IMR-90 (cell line): ENCODE results near the gene GALK1. TPM values are rescaled to one million over a fixed set of nuclear protein-coding genes. Genes with fewer than 3 reads are reported as not detected.

Experiments used
- ATAC-seq: fragments of 200-7000 bp; cut with Tn5 transposase; 2 replicates; pipeline ENCODE4 v1.9.1; 2020; ENCODE audit warnings: low read depth, mild to moderate bottlenecking, moderate library complexity
- BruUV-seq: library from RNA; stranded (reverse); fragments of 400-500 nt; replicated peaks from 2 replicates; lab custom pipeline; 2021; lab: Mats Ljungman, UMichigan
- CTCF ChIA-PET: fragments of 300-600 bp; formaldehyde crosslinking; extraction: SDS; loops from one replicate; lab custom pipeline; 2021; ENCODE audit warnings: antibody characterized with exemption; lab: Yijun Ruan, JAX
- POLR2A ChIA-PET: fragments of 300-600 bp; sonication (Branson Sonifier 250); formaldehyde crosslinking; loops from one replicate; lab custom pipeline; 2022; ENCODE audit warnings: antibody characterized with exemption; ENCODE audit not compliant: unreplicated experiment; lab: Charles Lee
- DNase-seq: peaks from one replicate; pipeline ENCODE4 v3.0.0; 2013
- H2AFZ ChIP-seq: replicated peaks from 2 replicates; pipeline ENCODE3; 2013; ENCODE audit warnings: low read length, mild to moderate bottlenecking; ENCODE audit not compliant: poor library complexity
- H2AK5ac ChIP-seq: 2 replicates; pipeline ENCODE4 v1.6.1; 2013; ENCODE audit warnings: low read depth, low read length, inconsistent platforms
- H2AK9ac ChIP-seq: replicated peaks from 2 replicates; pipeline ENCODE3; 2013; ENCODE audit warnings: mild to moderate bottlenecking, low read depth, low read length, moderate library complexity; ENCODE audit not compliant: poor library complexity
- H2BK120ac ChIP-seq: 2 replicates; pipeline ENCODE4 v1.6.1; 2013; ENCODE audit warnings: low read depth, low read length, inconsistent platforms
- H2BK15ac ChIP-seq: 3 replicates; pipeline ENCODE4 v1.6.1; 2013; ENCODE audit warnings: low read depth, low read length, inconsistent platforms
- H2BK20ac ChIP-seq: 2 replicates; pipeline ENCODE4 v1.6.1; 2013; ENCODE audit warnings: low read depth, mild to moderate bottlenecking, inconsistent platforms, low read length, moderate library complexity
- H2BK5ac ChIP-seq: 2 replicates; pipeline ENCODE4 v1.6.1; 2013; ENCODE audit warnings: mild to moderate bottlenecking, low read depth, low read length, inconsistent platforms; ENCODE audit not compliant: poor library complexity, severe bottlenecking
- H3K14ac ChIP-seq: replicated peaks from 2 replicates; pipeline ENCODE4 v1.6.1; 2013; ENCODE audit warnings: low read depth, low read length, inconsistent platforms
- H3K18ac ChIP-seq: 2 replicates; pipeline ENCODE4 v1.6.1; 2013; ENCODE audit warnings: low read depth, low read length, control low read depth
- H3K23ac ChIP-seq: 2 replicates; pipeline ENCODE4 v1.6.1; 2013; ENCODE audit warnings: low read depth, low read length, inconsistent platforms
- H3K27ac ChIP-seq: 2 replicates; pipeline ENCODE4 v1.5.1; 2013; ENCODE audit warnings: mild to moderate bottlenecking, control low read depth, low read length; ENCODE audit not compliant: insufficient read depth
- H3K27me3 ChIP-seq: 2 replicates; pipeline ENCODE4 v1.6.1; 2013; ENCODE audit warnings: low read length; ENCODE audit not compliant: control insufficient read depth, insufficient read depth
- H3K36me3 ChIP-seq: 2 replicates; pipeline ENCODE4 v1.6.1; 2013; ENCODE audit warnings: low read length, mixed read lengths; ENCODE audit not compliant: control insufficient read depth, insufficient read depth
- H3K4ac ChIP-seq: 2 replicates; pipeline ENCODE4 v1.6.1; 2013; ENCODE audit warnings: low read depth, low read length, inconsistent platforms
- H3K4me1 ChIP-seq: 2 replicates; pipeline ENCODE4 v1.6.1; 2013; ENCODE audit warnings: low read length, mixed read lengths; ENCODE audit not compliant: control insufficient read depth, insufficient read depth
- H3K4me2 ChIP-seq: 2 replicates; pipeline ENCODE4 v1.6.1; 2013; ENCODE audit warnings: low read depth, mild to moderate bottlenecking, control low read depth, low read length, moderate library complexity
- H3K4me3 ChIP-seq: 2 replicates; pipeline ENCODE4 v1.5.1; 2013; ENCODE audit warnings: low read depth, mild to moderate bottlenecking, control low read depth, low read length, moderate library complexity; ENCODE audit not compliant: insufficient read depth
- H3K56ac ChIP-seq: 2 replicates; pipeline ENCODE4 v1.6.1; 2013; ENCODE audit warnings: low read length, inconsistent platforms; ENCODE audit not compliant: insufficient read depth; ENCODE audit errors: extremely low read depth
- H3K79me1 ChIP-seq, 2 experiments: 2 replicates each; pipeline ENCODE4 v1.6.1; 2013; ENCODE audit warnings: low read length in 2 of 2, inconsistent platforms in 1 of 2, low read depth in 1 of 2
- H3K9ac ChIP-seq: 2 replicates; pipeline ENCODE4 v1.6.1; 2013; ENCODE audit warnings: low read depth, low read length, control low read depth
- H3K9me1 ChIP-seq: 2 replicates; pipeline ENCODE4 v1.6.1; 2013; ENCODE audit warnings: low read length, inconsistent platforms; ENCODE audit not compliant: insufficient read depth
- H3K9me3 ChIP-seq: 2 replicates; pipeline ENCODE4 v1.6.1; 2013; ENCODE audit warnings: low read length; ENCODE audit not compliant: control insufficient read depth, insufficient read depth
- H4K20me1 ChIP-seq: 2 replicates; pipeline ENCODE4 v1.6.1; 2013; ENCODE audit warnings: low read length, inconsistent platforms; ENCODE audit not compliant: insufficient read depth
- H4K5ac ChIP-seq: 2 replicates; pipeline ENCODE4 v1.6.1; 2013; ENCODE audit warnings: mild to moderate bottlenecking, low read depth, low read length, control low read depth
- H4K8ac ChIP-seq, 2 experiments: 2 replicates each; pipeline ENCODE4 v1.6.1; 2013; ENCODE audit warnings: low read depth in 2 of 2, low read length in 2 of 2, control low read depth in 1 of 2, inconsistent platforms in 1 of 2
- H4K91ac ChIP-seq: 2 replicates; pipeline ENCODE4 v1.6.1; 2013; ENCODE audit warnings: low read depth, low read length, inconsistent platforms; ENCODE audit not compliant: insufficient read depth
- FOS ChIP-seq: fragments of 150-350 bp; IDR thresholded peaks from 2 replicates; pipeline ENCODE4 v1.6.1; 2016; ENCODE audit warnings: low read depth, low read length
- POLR2A ChIP-seq: IDR thresholded peaks from 2 replicates; pipeline ENCODE4 v1.6.1; 2012; ENCODE audit warnings: mild to moderate bottlenecking, low read depth, low read length
- WGBS, 2 experiments: methylation state at CpG; one replicate each; pipeline versions ENCODE4 v1.1.5 to v1.1.7; 2013; ENCODE audit warnings: missing lambda C conversion rate in 2 of 2; ENCODE audit not compliant: insufficient read length in 1 of 2; ENCODE audit errors: extremely low coverage in 2 of 2; 5-methylcytosine and 5-hydroxymethylcytosine counted together
- dilution Hi-C: fragments of 300-500 bp; cut with HindIII; formaldehyde crosslinking; loops from one replicate; pipeline ENCODE4 v1.14.3; 2018; ENCODE audit warnings: low sequenced_read_pairs; ENCODE audit not compliant: unreplicated experiment
- in situ Hi-C: fragments of 300-500 bp; cut with MboI; formaldehyde crosslinking; loops from 3 replicates; pipeline ENCODE4 v1.14.3; 2019; ENCODE audit warnings: low sequenced_read_pairs, inconsistent platforms, mixed read lengths
- intact Hi-C: fragments of 100-400 bp; cut with micrococcal nuclease; formaldehyde crosslinking; loops from 2 replicates; pipeline ENCODE4 v1.10.0; 2022
- polyA plus RNA-seq, 3 experiments: library from polyadenylated mRNA; depleted of rRNA; stranded (reverse); fragments of >200 nt; gene quantifications; 2 replicates each; pipeline ENCODE4 v1.2.3, GENCODE V29; 2012; ENCODE audit warnings: low replicate concordance in 1 of 3
- total RNA-seq: library from RNA; depleted of rRNA; stranded (reverse); fragments of >200 nt; gene quantifications from 2 replicates; pipeline ENCODE4 v1.2.3, GENCODE V29; 2012
- TF ChIP-seq, protein P1 (sequence below): fragments of 150-350 bp; IDR thresholded peaks from 2 replicates; pipeline ENCODE4 v1.6.1; 2017; ENCODE audit warnings: mild to moderate bottlenecking, antibody characterized with exemption, low read length, low read depth

The GALK1 gene
- total and polyA plus RNA-seq, 2 of the 4 experiments (the other 2 are of a cell fraction), result 19.9 to 21.9 TPM

DNA sequence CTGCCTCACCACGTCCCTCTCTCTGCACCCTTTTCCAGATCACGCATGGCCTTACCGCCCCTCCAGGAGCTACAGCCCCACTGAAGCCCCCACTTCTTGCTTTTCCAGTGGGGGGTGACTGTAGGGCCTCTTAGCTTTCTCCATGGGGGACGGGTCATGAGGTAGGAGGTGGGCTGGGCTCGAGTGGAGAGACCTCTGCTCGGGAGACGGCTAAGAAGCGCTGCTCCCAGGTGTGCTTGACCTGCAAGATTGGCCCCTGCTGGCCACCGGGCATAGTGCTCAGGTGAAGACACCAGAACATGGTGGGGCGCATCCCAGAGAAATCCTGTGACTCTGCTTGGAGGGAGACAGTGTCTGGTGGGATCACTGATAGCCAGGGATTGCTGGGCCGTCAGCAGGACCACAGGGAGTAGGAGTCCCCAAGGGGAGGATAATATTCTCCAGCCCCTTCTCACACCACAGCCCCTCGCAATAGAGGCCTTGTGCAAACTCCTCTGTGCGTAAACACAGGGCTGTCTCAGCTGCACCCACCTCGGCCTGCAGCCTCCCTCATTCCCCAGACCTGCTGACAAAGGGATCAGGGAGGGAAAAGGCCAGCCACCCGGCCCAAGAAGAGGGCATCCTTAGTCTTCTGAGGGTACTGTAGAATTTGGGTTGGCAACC is 8.9 kb upstream of the GALK1 start:
- intact Hi-C loops, result no loop called here
- H3K4ac ChIP-seq, result no peak overlapping the region
- no peak overlapping the region for H2AK5ac ChIP-seq
- ATAC-seq, result no peak
- no peaks in the 10 kb centered on the region for H3K27me3 ChIP-seq
- no peak overlapping the region for H2BK5ac ChIP-seq
- H3K4me2 ChIP-seq, result no peak overlapping the region
- H3K23ac ChIP-seq, result no peak overlapping the region
- no peak overlapping the region for H3K14ac ChIP-seq
- POLR2A ChIA-PET, result interaction anchor here (0.6 kb wide), 2 partner anchors 9 to 80 kb away, joined by 3 to 6 read pairs; partner anchors contain the start of gene GALK1
- peaks cover 23% of the 10 kb centered on the region for H3K36me3 ChIP-seq
- no peak overlapping the region for H4K5ac ChIP-seq
- peaks cover 10 to 34% of the 10 kb centered on the region in 2 experiments for H3K79me1 ChIP-seq
- no peak overlapping the region for H3K18ac ChIP-seq
- TF ChIP-seq FOS, result no peak
- TF ChIP-seq POLR2A, result peak; percentile 24
- TF ChIP-seq, protein P1, sequence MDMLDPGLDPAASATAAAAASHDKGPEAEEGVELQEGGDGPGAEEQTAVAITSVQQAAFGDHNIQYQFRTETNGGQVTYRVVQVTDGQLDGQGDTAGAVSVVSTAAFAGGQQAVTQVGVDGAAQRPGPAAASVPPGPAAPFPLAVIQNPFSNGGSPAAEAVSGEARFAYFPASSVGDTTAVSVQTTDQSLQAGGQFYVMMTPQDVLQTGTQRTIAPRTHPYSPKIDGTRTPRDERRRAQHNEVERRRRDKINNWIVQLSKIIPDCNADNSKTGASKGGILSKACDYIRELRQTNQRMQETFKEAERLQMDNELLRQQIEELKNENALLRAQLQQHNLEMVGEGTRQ, result no peak
- peaks cover 2% of the 10 kb centered on the region for H3K4me1 ChIP-seq
- no peak overlapping the region for H2BK120ac ChIP-seq
- peaks cover 48% of the 10 kb centered on the region for H4K20me1 ChIP-seq
- WGBS, 2 experiments, result 84% methylated on average over 4 of the region's 15 CpGs; no CpG with 5 or more reads in 1 of the 2 experiments
- no peak overlapping the region for H2BK15ac ChIP-seq
- dilution Hi-C loops, result no loop called here
- no peak overlapping the region for H2BK20ac ChIP-seq
- H3K4me3 ChIP-seq, result no peak overlapping the region
- H4K91ac ChIP-seq, result no peak overlapping the region
- H3K27ac ChIP-seq, result no peak overlapping the region
- no peak overlapping the region for H3K56ac ChIP-seq
- CTCF ChIA-PET, result interaction anchor here (1.0 to 1.3 kb wide), 2 partner anchors 9 kb away, joined by 3 to 5 read pairs; partner anchors contain the start of gene GALK1
- H3K9me3 ChIP-seq, result no peaks in the 10 kb centered on the region
- no peak overlapping the region for H2AK9ac ChIP-seq
- no peak overlapping the region for H2AFZ ChIP-seq
- in situ Hi-C loops, result no loop called here
- H3K9ac ChIP-seq, result no peak overlapping the region
- peaks cover 15% of the 10 kb centered on the region for H3K9me1 ChIP-seq
- H4K8ac ChIP-seq, result no peak overlapping the region
- no TSS peak for BruUV-seq
- no peak for DNase-seq
